Measurements from ENCODE around the gene HPRT1.

The HPRT1 gene

GRCh38 chrX:134544513-134545151, 84.7 kb downstream of the HPRT1 start:
- no peak for DNase-seq

GRCh38 chrX:134545510-134545909, 85.5 kb downstream of the HPRT1 start:
- no peak for DNase-seq

- no peak for DNase-seq
These were observed 86.2 kb downstream of the HPRT1 start for GRCh38 chrX:134546187-134546586.

GRCh38 chrX:134547047-134547679, 87.2 kb downstream of the HPRT1 start:
- DNase-seq = no peak

GRCh38 chrX:134548257-134549201, 88.6 kb downstream of the HPRT1 start:
- peak in 1 of 2 experiments; percentile 34 for DNase-seq
